GM23338 (cell line): ENCODE results near the gene ARFGAP2. TPM values are rescaled to one million over a fixed set of nuclear protein-coding genes. Genes with fewer than 3 reads are reported as not detected.
"Not testable (repeated sequence)": the region's sequence is repeated elsewhere in the genome, so short reads cannot be mapped to it uniquely, and the experiment has no call there.

Source experiments
- ATAC-seq: fragments of 200-7000 bp; cut with Tn5 transposase; 3 replicates; pipeline ENCODE4 v1.9.1; 2020
- DNase-seq: peaks from one replicate; pipeline ENCODE4 v3.0.0-alpha.2; 2015; ENCODE audit warnings: low spot score
- H2AFZ ChIP-seq: fragments of 200-600 bp; sonication (generic); 2 replicates; pipeline ENCODE4 v1.8.0; 2016; ENCODE audit warnings: antibody characterized with exemption, mild to moderate bottlenecking, moderate library complexity
- H3F3A ChIP-seq: fragments of 200-600 bp; sonication (generic); replicated peaks from 2 replicates; pipeline ENCODE4 v1.8.0; 2017; ENCODE audit warnings: antibody characterized with exemption, mixed run types, low read depth
- H3K27ac ChIP-seq: fragments of 200-600 bp; sonication (generic); 2 replicates; pipeline ENCODE4 v1.6.1; 2016; ENCODE audit warnings: low read depth
- H3K27me3 ChIP-seq: fragments of 200-600 bp; sonication (generic); 2 replicates; pipeline ENCODE4 v1.8.0; 2016; ENCODE audit warnings: mild to moderate bottlenecking, mixed run types, moderate library complexity; ENCODE audit not compliant: insufficient read depth
- H3K36me3 ChIP-seq: fragments of 200-600 bp; sonication (generic); 2 replicates; pipeline ENCODE4 v1.8.0; 2016; ENCODE audit warnings: mild to moderate bottlenecking; ENCODE audit not compliant: insufficient read depth
- H3K4me1 ChIP-seq: fragments of 200-600 bp; sonication (generic); 2 replicates; pipeline ENCODE4 v1.8.0; 2016; ENCODE audit warnings: mild to moderate bottlenecking, moderate library complexity; ENCODE audit not compliant: insufficient read depth
- H3K4me2 ChIP-seq: fragments of 200-600 bp; sonication (generic); 2 replicates; pipeline ENCODE4 v1.7.1; 2017; ENCODE audit warnings: mixed run types
- H3K4me3 ChIP-seq: fragments of 200-600 bp; sonication (generic); 2 replicates; pipeline ENCODE4 v1.6.1; 2016; ENCODE audit warnings: mixed run types
- H3K79me2 ChIP-seq: fragments of 200-600 bp; sonication (generic); replicated peaks from 2 replicates; pipeline ENCODE4 v1.8.0; 2017; ENCODE audit warnings: mild to moderate bottlenecking; ENCODE audit not compliant: insufficient read depth
- H3K9me2 ChIP-seq: fragments of 200-600 bp; sonication (generic); 2 replicates; pipeline ENCODE4 v1.8.0; 2017; ENCODE audit not compliant: insufficient read depth
- H4K20me1 ChIP-seq: fragments of 200-600 bp; sonication (generic); replicated peaks from 2 replicates; pipeline ENCODE4 v1.8.0; 2017; ENCODE audit warnings: mild to moderate bottlenecking; ENCODE audit not compliant: insufficient read depth
- H3K27ac Mint-ChIP-seq: 2 replicates; pipeline ENCODE4 v1.8.0; 2020; ENCODE audit warnings: inconsistent platforms, mild to moderate bottlenecking, moderate library complexity, mixed read lengths
- H3K27me3 Mint-ChIP-seq: 3 replicates; pipeline ENCODE4 v1.8.0; 2022; ENCODE audit warnings: low read depth, mild to moderate bottlenecking, moderate library complexity, mixed read lengths, inconsistent platforms; ENCODE audit not compliant: insufficient read depth, poor library complexity
- H3K36me3 Mint-ChIP-seq: 3 replicates; pipeline ENCODE4 v1.8.0; 2021; ENCODE audit warnings: low read depth, mild to moderate bottlenecking, inconsistent platforms, moderate library complexity, mixed read lengths
- H3K4me1 Mint-ChIP-seq: 3 replicates; pipeline ENCODE4 v1.8.0; 2020; ENCODE audit warnings: mild to moderate bottlenecking, inconsistent platforms, mixed read lengths
- H3K4me3 Mint-ChIP-seq: 3 replicates; pipeline ENCODE4 v1.8.0; 2021; ENCODE audit warnings: moderate library complexity, mild to moderate bottlenecking, inconsistent platforms, mixed read lengths
- H3K9me3 Mint-ChIP-seq: 3 replicates; pipeline ENCODE4 v1.8.0; 2020; ENCODE audit warnings: moderate library complexity, mild to moderate bottlenecking, inconsistent platforms, mixed read lengths
- CREB1 ChIP-seq: fragments of 250-450 bp; sonication (Bioruptor Pico); IDR thresholded peaks from 2 replicates; pipeline ENCODE4 v1.5.0; 2020; ENCODE audit warnings: low read depth, mild to moderate bottlenecking, moderate library complexity
- ETS1 ChIP-seq: IDR thresholded peaks from 2 replicates; pipeline ENCODE4 v1.6.1; 2016; ENCODE audit warnings: antibody characterized with exemption
- JUNB ChIP-seq: IDR thresholded peaks from one replicate; pipeline ENCODE4 v1.6.1; 2016; ENCODE audit warnings: antibody characterized with exemption; ENCODE audit not compliant: unreplicated experiment
- POLR2AphosphoS5 ChIP-seq: IDR thresholded peaks from 2 replicates; pipeline ENCODE4 v1.6.1; 2016; ENCODE audit warnings: antibody characterized with exemption, low read depth
- STAT1 ChIP-seq: IDR thresholded peaks from one replicate; pipeline ENCODE4 v1.6.1; 2016; ENCODE audit warnings: antibody characterized with exemption; ENCODE audit not compliant: unreplicated experiment
- ZNF331 ChIP-seq: fragments of 250-450 bp; sonication (Bioruptor Pico); IDR thresholded peaks from 2 replicates; pipeline ENCODE4 v1.5.0; 2020; ENCODE audit warnings: low read depth, mild to moderate bottlenecking, moderate library complexity
- polyA plus RNA-seq: library from polyadenylated mRNA; unstranded; fragments of >200 nt; fragmentation: Nextera tagmentation; extraction: Ambion mirVana; gene quantifications from 2 replicates; pipeline ENCODE4 v1.2.1, GENCODE V29; 2016
- total RNA-seq: library from RNA; depleted of rRNA; stranded (reverse); fragments of >200 nt; shearing (Covaris generic); gene quantifications from 2 replicates; pipeline ENCODE4 v1.2.3, GENCODE V29; 2014

The ARFGAP2 gene
- total and polyA plus RNA-seq, 2 experiments from 2014 or later, result 25.6 to 122 TPM

GRCh38 chr11:47198161-47198560 is 21.5 kb upstream of the ARFGAP2 start:
- not testable (repeated sequence) for H3K27me3 Mint-ChIP-seq, H3K4me3 ChIP-seq, H3K9me3 Mint-ChIP-seq, H3K79me2 ChIP-seq, H3K27ac ChIP-seq, H3K4me1 ChIP-seq, H3K4me2 ChIP-seq, H2AFZ ChIP-seq, H3K9me2 ChIP-seq, ATAC-seq, H3K36me3 ChIP-seq, H3K4me3 Mint-ChIP-seq, DNase-seq, H3K36me3 Mint-ChIP-seq, H3K27me3 ChIP-seq, H3F3A ChIP-seq, H4K20me1 ChIP-seq, H3K4me1 Mint-ChIP-seq, H3K27ac Mint-ChIP-seq

- H2AFZ ChIP-seq, result no peak overlapping the region
- ATAC-seq (no peak), DNase-seq (no peak)
- H3K4me3 ChIP-seq, result no peak overlapping the region
- H3K4me1 ChIP-seq, result peaks cover 10% of the 10 kb centered on the region
- peaks cover 24% of the 10 kb centered on the region for H3F3A ChIP-seq
- Mint-ChIP-seq H3K4me3 (no peak overlapping the region), H3K27me3 (peaks cover 16% of the 10 kb centered on the region), H3K36me3 (no peaks in the 10 kb centered on the region), H3K27ac (no peak overlapping the region), H3K4me1 (peaks cover 12% of the 10 kb centered on the region), H3K9me3 (no peaks in the 10 kb centered on the region)
- no peaks in the 10 kb centered on the region for H3K9me2 ChIP-seq
- no peaks in the 10 kb centered on the region for H3K36me3 ChIP-seq
- no peak overlapping the region for H3K4me2 ChIP-seq
- no peak overlapping the region for H3K27ac ChIP-seq
- no peaks in the 10 kb centered on the region for H4K20me1 ChIP-seq
- TF ChIP-seq CREB1 (CRISPR knock-in tag) (no peak), POLR2AphosphoS5 (no peak), JUNB (no peak), ZNF331 (no peak), STAT1 (no peak)
- no peaks in the 10 kb centered on the region for H3K79me2 ChIP-seq
- H3K27me3 ChIP-seq, result peaks cover 20% of the 10 kb centered on the region
These were observed 15.4 kb upstream of the ARFGAP2 start for GRCh38 chr11:47192111-47192510.

- not testable (repeated sequence) for H2AFZ ChIP-seq, H3K79me2 ChIP-seq, H3K4me3 Mint-ChIP-seq, H4K20me1 ChIP-seq, H3K27ac ChIP-seq, H3K9me2 ChIP-seq, H3K4me3 ChIP-seq, H3K36me3 ChIP-seq, ATAC-seq, H3K4me2 ChIP-seq, H3K4me1 ChIP-seq, DNase-seq, H3K9me3 Mint-ChIP-seq, H3K36me3 Mint-ChIP-seq
- Histone ChIP-seq H3F3A (peaks cover 30% of the 10 kb centered on the region), H3K27me3 (peaks cover 20% of the 10 kb centered on the region)
- Mint-ChIP-seq H3K27ac (peak overlapping the region; percentile 48; the same call in 1 of the 2 replicates), H3K4me1 (peaks cover 12% of the 10 kb centered on the region), H3K27me3 (peaks cover 19% of the 10 kb centered on the region)
These were observed 14.5 kb upstream of the ARFGAP2 start for GRCh38 chr11:47191137-47191536.

GRCh38 chr11:47189100-47189834 is 12.6 kb upstream of the ARFGAP2 start:
- no peaks in the 10 kb centered on the region for H3K9me2 ChIP-seq
- no peak for ATAC-seq
- peaks cover 20% of the 10 kb centered on the region for H3K27me3 ChIP-seq
- peaks cover 8% of the 10 kb centered on the region for H3K79me2 ChIP-seq
- Mint-ChIP-seq H3K4me1 (peaks cover 19% of the 10 kb centered on the region), H3K27me3 (peaks cover 19% of the 10 kb centered on the region), H3K4me3 (no peak overlapping the region), H3K9me3 (no peaks in the 10 kb centered on the region), H3K27ac (no peak overlapping the region), H3K36me3 (no peaks in the 10 kb centered on the region)
- H2AFZ ChIP-seq, result no peak overlapping the region
- DNase-seq, result no peak
- peaks cover 18% of the 10 kb centered on the region for H3K4me1 ChIP-seq
- no peak overlapping the region for H3K4me2 ChIP-seq
- H3K4me3 ChIP-seq, result no peak overlapping the region
- H3K36me3 ChIP-seq, result no peaks in the 10 kb centered on the region
- no peaks in the 10 kb centered on the region for H4K20me1 ChIP-seq
- peaks cover 32% of the 10 kb centered on the region for H3F3A ChIP-seq
- H3K27ac ChIP-seq, result no peak overlapping the region
- TF ChIP-seq STAT1 (no peak), POLR2AphosphoS5 (no peak), ZNF331 (no peak), ETS1 (no peak)
